Upper lobe of left lung (tissue), 4 donors: Measurements from ENCODE around the gene TACC2.

Source experiments
- POLR2A ChIP-seq, 4 donors: fragments of 450-650 bp; IDR thresholded peaks; one replicate each; pipeline ENCODE4 v1.5.1; 2016 to 2017; ENCODE audit warnings: antibody characterized with exemption in 4 of 4, mild to moderate bottlenecking in 2 of 4
- POLR2AphosphoS5 ChIP-seq, 2 donors: sonication (generic); formaldehyde crosslinking; IDR thresholded peaks; one replicate each; pipeline ENCODE4 v1.5.1; 2017; ENCODE audit warnings: antibody characterized with exemption in 2 of 2

DNA sequence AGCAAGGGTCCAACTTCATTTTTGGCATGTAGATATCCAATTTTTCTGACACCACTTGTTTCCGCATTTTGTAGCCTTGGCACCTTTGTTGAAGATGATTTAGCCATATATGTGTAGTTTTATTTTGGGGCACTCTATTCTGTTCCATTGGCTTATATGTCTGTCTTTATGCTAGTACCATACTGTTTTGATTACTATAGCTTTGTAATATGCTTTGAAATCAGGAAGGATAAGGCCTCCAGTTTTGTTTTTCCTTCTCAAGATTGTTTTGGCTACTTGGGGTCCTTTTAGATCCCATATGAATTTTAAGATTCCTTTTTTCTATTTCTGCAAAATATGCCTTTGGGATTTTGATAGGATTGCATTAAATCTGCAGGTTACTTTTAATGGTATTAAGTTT is 272.6 kb downstream of the TACC2 start:
- TF ChIP-seq POLR2AphosphoS5 (IDR thresholded peaks at IDR 0.05) (no peak), POLR2A (IDR thresholded peaks at IDR 0.05) (no peak)
